Activated naive CD8-positive, alpha-beta T cell (primary cell): ENCODE measurements around the gene TMEM244.
"Not testable (repeated sequence)": the region's sequence is repeated elsewhere in the genome, so short reads cannot be mapped to it uniquely, and the experiment has no call there.

Source experiments
- H3K27ac Mint-ChIP-seq: one replicate; pipeline ENCODE4 v1.8.0; 2021; ENCODE audit warnings: mixed read lengths
- H3K27me3 Mint-ChIP-seq: one replicate; pipeline ENCODE4 v1.8.0; 2021; ENCODE audit warnings: mixed read lengths
- H3K36me3 Mint-ChIP-seq: one replicate; pipeline ENCODE4 v1.8.0; 2021; ENCODE audit warnings: mixed read lengths
- H3K4me1 Mint-ChIP-seq: one replicate; pipeline ENCODE4 v1.8.0; 2021; ENCODE audit warnings: low read depth, mixed read lengths
- H3K4me3 Mint-ChIP-seq: one replicate; pipeline ENCODE4 v1.8.0; 2021; ENCODE audit warnings: mild to moderate bottlenecking, mixed read lengths
- H3K9me3 Mint-ChIP-seq: one replicate; pipeline ENCODE4 v1.8.0; 2021; ENCODE audit warnings: low read depth, mixed read lengths

TMEM244 gene

GRCh38 chr6:129802920-129803319 lies 58.2 kb downstream of the TMEM244 start:
- not testable (repeated sequence) for H3K27me3 Mint-ChIP-seq, H3K4me1 Mint-ChIP-seq, H3K27ac Mint-ChIP-seq, H3K9me3 Mint-ChIP-seq, H3K4me3 Mint-ChIP-seq, H3K36me3 Mint-ChIP-seq

GRCh38 chr6:129801909-129802308 lies 59.2 kb downstream of the TMEM244 start:
- no peaks in the 10 kb centered on the region for H3K9me3 Mint-ChIP-seq

GRCh38 chr6:129795261-129795660 lies 65.9 kb downstream of the TMEM244 start:
- no peak overlapping the region for H3K27ac Mint-ChIP-seq
- peaks cover 10% of the 10 kb centered on the region for H3K27me3 Mint-ChIP-seq
- no peak overlapping the region for H3K4me3 Mint-ChIP-seq
- H3K4me1 Mint-ChIP-seq = peaks cover 2% of the 10 kb centered on the region
- no peaks in the 10 kb centered on the region for H3K9me3 Mint-ChIP-seq
- no peaks in the 10 kb centered on the region for H3K36me3 Mint-ChIP-seq

More at GRCh38 chr6:129801909-129802308, 59.2 kb downstream of the TMEM244 start:
- Mint-ChIP-seq H3K27ac (no peak overlapping the region), H3K4me3 (no peak overlapping the region), H3K36me3 (no peaks in the 10 kb centered on the region), H3K4me1 (no peaks in the 10 kb centered on the region), H3K27me3 (peaks cover 4% of the 10 kb centered on the region)

- H3K9me3 Mint-ChIP-seq = no peaks in the 10 kb centered on the region
- H3K27me3 Mint-ChIP-seq = peaks cover 10% of the 10 kb centered on the region
- H3K4me1 Mint-ChIP-seq = peaks cover 2% of the 10 kb centered on the region
- H3K36me3 Mint-ChIP-seq = no peaks in the 10 kb centered on the region
- H3K27ac Mint-ChIP-seq = no peak overlapping the region
- H3K4me3 Mint-ChIP-seq = no peak overlapping the region
Observed at GRCh38 chr6:129793447-129793846, 67.7 kb downstream of the TMEM244 start.

- H3K4me3 Mint-ChIP-seq = no peak overlapping the region
Observed at GRCh38 chr6:129792049-129792448, 69.1 kb downstream of the TMEM244 start.

GRCh38 chr6:129790785-129791184 lies 70.3 kb downstream of the TMEM244 start:
- Mint-ChIP-seq H3K27ac (no peak overlapping the region), H3K4me3 (no peak overlapping the region), H3K36me3 (no peaks in the 10 kb centered on the region), H3K27me3 (peaks cover 8% of the 10 kb centered on the region), H3K4me1 (peaks cover 2% of the 10 kb centered on the region), H3K9me3 (no peaks in the 10 kb centered on the region)

More at GRCh38 chr6:129792049-129792448, 69.1 kb downstream of the TMEM244 start:
- H3K27ac Mint-ChIP-seq = no peak overlapping the region
- H3K9me3 Mint-ChIP-seq = no peaks in the 10 kb centered on the region
- H3K4me1 Mint-ChIP-seq = peaks cover 2% of the 10 kb centered on the region
- no peaks in the 10 kb centered on the region for H3K36me3 Mint-ChIP-seq
- H3K27me3 Mint-ChIP-seq = peaks cover 8% of the 10 kb centered on the region

- Mint-ChIP-seq H3K36me3 (no peaks in the 10 kb centered on the region), H3K27me3 (peaks cover 8% of the 10 kb centered on the region), H3K9me3 (no peaks in the 10 kb centered on the region), H3K4me1 (peaks cover 2% of the 10 kb centered on the region), H3K4me3 (no peak overlapping the region), H3K27ac (no peak overlapping the region)
Observed at GRCh38 chr6:129789974-129790373, 71.1 kb downstream of the TMEM244 start.

- Mint-ChIP-seq H3K27ac (no peak overlapping the region), H3K4me3 (no peak overlapping the region), H3K9me3 (no peaks in the 10 kb centered on the region), H3K27me3 (peaks cover 3% of the 10 kb centered on the region), H3K36me3 (no peaks in the 10 kb centered on the region), H3K4me1 (no peaks in the 10 kb centered on the region)
Observed at GRCh38 chr6:129787816-129788215, 73.3 kb downstream of the TMEM244 start.

GRCh38 chr6:129786548-129786947 lies 74.6 kb downstream of the TMEM244 start:
- Mint-ChIP-seq H3K4me1 (no peaks in the 10 kb centered on the region), H3K9me3 (no peaks in the 10 kb centered on the region), H3K4me3 (no peak overlapping the region), H3K27ac (no peak overlapping the region), H3K27me3 (no peaks in the 10 kb centered on the region), H3K36me3 (peaks cover 2% of the 10 kb centered on the region)

- no peaks in the 10 kb centered on the region for H3K4me1 Mint-ChIP-seq
- no peak overlapping the region for H3K27ac Mint-ChIP-seq
- no peaks in the 10 kb centered on the region for H3K27me3 Mint-ChIP-seq
- H3K36me3 Mint-ChIP-seq = peaks cover 2% of the 10 kb centered on the region
- no peak overlapping the region for H3K4me3 Mint-ChIP-seq
- no peaks in the 10 kb centered on the region for H3K9me3 Mint-ChIP-seq
Observed at GRCh38 chr6:129785756-129786135, 75.4 kb downstream of the TMEM244 start.

GRCh38 chr6:129785047-129785755 lies 75.9 kb downstream of the TMEM244 start:
- Mint-ChIP-seq H3K27ac (no peak overlapping the region), H3K27me3 (peaks cover 2% of the 10 kb centered on the region), H3K36me3 (peaks cover 2% of the 10 kb centered on the region), H3K9me3 (no peaks in the 10 kb centered on the region), H3K4me1 (no peaks in the 10 kb centered on the region), H3K4me3 (no peak overlapping the region)
